K562 (cell line): Measurements from ENCODE around the gene PLCB4. TPM values are rescaled to one million over a fixed set of nuclear protein-coding genes. Genes with fewer than 3 reads are reported as not detected.

Experiments used
- ATAC-seq: fragments of 200-7000 bp; cut with Tn5 transposase; 3 replicates; pipeline ENCODE4 v1.9.1; 2020; ENCODE audit warnings: moderate library complexity
- BruUV-seq: library from RNA; stranded (reverse); fragments of 400-500 nt; replicated peaks from 2 replicates; lab custom pipeline; 2021; lab: Mats Ljungman, UMichigan
- CTCF ChIA-PET: fragments of 300-600 bp; formaldehyde crosslinking; extraction: SDS; loops from one replicate; lab custom pipeline; 2021; ENCODE audit warnings: low intra/inter-chr PET ratio; lab: Yijun Ruan, JAX
- POLR2A ChIA-PET: fragments of 300-600, 350-650 bp; sonication (Branson Sonifier 250); formaldehyde crosslinking; extraction: SDS; loops from one replicate; lab custom pipeline; 2021; ENCODE audit warnings: antibody characterized with exemption, inconsistent platforms; lab: Yijun Ruan, JAX
- DNase-seq, 4 experiments: peaks; one replicate each; pipeline versions ENCODE4 v3.0.0 to v3.0.0-alpha.2; 2011 to 2018; ENCODE audit warnings: low spot score in 3 of 4, mixed read lengths in 3 of 4; ENCODE audit errors: extremely low read depth in 1 of 4
- FAIRE-seq: peaks from 2 replicates; lab custom pipeline; 2011; peaks lifted over from hg19 to GRCh38; lab: Jason Lieb, UNC
- H2AFZ ChIP-seq: 2 replicates; pipeline ENCODE4 v1.6.0; 2011; ENCODE audit warnings: low read depth, low read length, control low read depth, inconsistent platforms
- H3K27ac ChIP-seq: fragments of 200-600 bp; 3 replicates; pipeline ENCODE4 v1.8.0; 2011; ENCODE audit warnings: low read depth, mild to moderate bottlenecking, control low read depth, inconsistent platforms, low read length, moderate library complexity, mixed read lengths; ENCODE audit errors: extremely low read depth
- H3K27me3 ChIP-seq, 2 experiments: fragments of 300-600 bp in 1 of 2; 2 replicates in 1 of 2; 3 replicates in 1 of 2; pipeline versions ENCODE4 v1.6.0 to v1.8.0; 2011; ENCODE audit warnings: inconsistent platforms in 2 of 2, low read length in 2 of 2, mild to moderate bottlenecking in 1 of 2, mixed read lengths in 1 of 2, moderate library complexity in 1 of 2; ENCODE audit not compliant: control insufficient read depth in 2 of 2, insufficient read depth in 2 of 2
- H3K36me3 ChIP-seq: fragments of 300-600 bp; 3 replicates; pipeline ENCODE4 v1.8.0; 2011; ENCODE audit warnings: mild to moderate bottlenecking, low read length, inconsistent platforms; ENCODE audit not compliant: control insufficient read depth, insufficient read depth
- H3K4me1 ChIP-seq, 2 experiments: fragments of 200-600 bp in 1 of 2; replicated peaks in 1 of 2; 2 replicates in 1 of 2; 3 replicates in 1 of 2; pipeline versions ENCODE4 v1.5.1 to v1.8.0; 2011; ENCODE audit warnings: inconsistent platforms in 2 of 2, low read length in 2 of 2, mild to moderate bottlenecking in 1 of 2, mixed read lengths in 1 of 2, moderate library complexity in 1 of 2; ENCODE audit not compliant: control insufficient read depth in 2 of 2, insufficient read depth in 2 of 2
- H3K4me2 ChIP-seq: 2 replicates; pipeline ENCODE4 v1.6.1; 2011; ENCODE audit warnings: low read length, control low read depth, inconsistent platforms, mixed read lengths; ENCODE audit not compliant: insufficient read depth
- H3K4me3 ChIP-seq: fragments of 200-600 bp; sonication (generic), shearing (Covaris generic); 2 replicates; pipeline ENCODE4 v1.5.1; 2016; ENCODE audit warnings: control low read depth, inconsistent platforms
- H3K79me2 ChIP-seq: fragments of 200-600 bp; 3 replicates; pipeline ENCODE4 v1.8.0; 2011; ENCODE audit warnings: low read length, inconsistent platforms; ENCODE audit not compliant: control insufficient read depth, insufficient read depth
- H3K9ac ChIP-seq, 2 experiments: 2 replicates each; pipeline versions ENCODE4 v1.6.0 to v1.6.1; 2011; ENCODE audit warnings: low read depth in 2 of 2, low read length in 2 of 2, control low read depth in 1 of 2, inconsistent platforms in 1 of 2, mild to moderate bottlenecking in 1 of 2, mixed read lengths in 1 of 2; ENCODE audit not compliant: insufficient read depth in 1 of 2
- H3K9me1 ChIP-seq: one replicate; pipeline ENCODE4 v1.6.0; 2011; ENCODE audit warnings: inconsistent platforms, mild to moderate bottlenecking, low read length, moderate library complexity; ENCODE audit not compliant: control insufficient read depth, insufficient read depth
- H3K9me3 ChIP-seq: replicated peaks from 2 replicates; pipeline ENCODE4 v1.5.1; 2011; ENCODE audit warnings: low read depth, low read length, inconsistent platforms; ENCODE audit not compliant: control insufficient read depth, insufficient read depth
- H4K20me1 ChIP-seq: replicated peaks from 2 replicates; pipeline ENCODE4 v1.6.1; 2011; ENCODE audit warnings: low read length, inconsistent platforms, mixed read lengths; ENCODE audit not compliant: control insufficient read depth, insufficient read depth
- ATF3 ChIP-seq, 2 experiments: fragments of 450-650 bp in 1 of 2; sonication (generic) in 1 of 2; formaldehyde crosslinking in 1 of 2; IDR thresholded peaks in 1 of 2; conservative IDR thresholded peaks in 1 of 2; 2 replicates each; pipeline versions ENCODE4 v1.6.1 to v1.8.1; 2016 to 2023; ENCODE audit warnings: mild to moderate bottlenecking in 2 of 2, moderate library complexity in 2 of 2, inconsistent platforms in 1 of 2, missing genetic modification reagents in 1 of 2
- CHD4 ChIP-seq: fragments of 200-600 bp; sonication (generic); IDR thresholded peaks from 3 replicates; pipeline ENCODE4 v1.6.1; 2012; ENCODE audit warnings: low read depth, mild to moderate bottlenecking, mixed read lengths, low read length, inconsistent platforms; ENCODE audit not compliant: insufficient read depth, insufficient replicate concordance, poor library complexity, severe bottlenecking
- EZH2 ChIP-seq: IDR thresholded peaks from 2 replicates; pipeline ENCODE4 v1.6.1; 2012; ENCODE audit warnings: low read depth, mild to moderate bottlenecking, inconsistent platforms, low read length, borderline replicate concordance
- HDAC6 ChIP-seq: IDR thresholded peaks from 2 replicates; pipeline ENCODE4 v1.6.1; 2012; ENCODE audit warnings: low read depth, mild to moderate bottlenecking, control low read depth, inconsistent platforms, low read length, moderate library complexity
- JUND ChIP-seq, 2 experiments: IDR thresholded peaks; 2 replicates in 1 of 2; 3 replicates in 1 of 2; pipeline ENCODE4 v1.6.1; 2011; ENCODE audit warnings: borderline replicate concordance in 2 of 2, low read depth in 2 of 2, low read length in 2 of 2, improper control_type of control experiment in 1 of 2, missing biosample characterization in 1 of 2, missing genetic modification characterization in 1 of 2, missing genetic modification reagents in 1 of 2
- PTBP1 ChIP-seq: fragments of 200-400 bp; formaldehyde crosslinking; IDR thresholded peaks from 2 replicates; pipeline ENCODE4 v1.6.1; 2017; ENCODE audit warnings: low read depth, low read length
- ZNF764 ChIP-seq: fragments of 250-450 bp; sonication (Bioruptor Pico); IDR thresholded peaks from 2 replicates; pipeline ENCODE4 v1.4.0; 2020; ENCODE audit warnings: low read depth, mild to moderate bottlenecking, moderate library complexity
- WGBS: fragments of 100-300 bp; shearing (Covaris generic); methylation state at CpG from one replicate; pipeline ENCODE4 v1.1.6; 2016; ENCODE audit warnings: low coverage, mixed read lengths; ENCODE audit not compliant: insufficient coverage; ENCODE audit errors: missing lambda C conversion rate; 5-methylcytosine and 5-hydroxymethylcytosine counted together
- in situ Hi-C: fragments of 300-500 bp; cut with MboI; formaldehyde crosslinking; loops from 4 replicates; pipeline ENCODE4 v1.15.0; 2018; ENCODE audit warnings: inconsistent platforms, mixed read lengths
- intact Hi-C: fragments of 100-400 bp; cut with micrococcal nuclease; formaldehyde crosslinking; loops from 2 replicates; pipeline ENCODE4 v1.14.2; 2022
- polyA plus RNA-seq, 8 experiments: library from polyadenylated mRNA; depleted of rRNA in 4 of 8; stranded (reverse) in 5 of 8; unstranded in 3 of 8; fragments of >200 nt; fragmentation: Nextera tagmentation in 2 of 8; fragmentation: Illumina TruSeq in 1 of 8; extraction: Ambion mirVana in 2 of 8; extraction: Trizol in 1 of 8; gene quantifications; 2 replicates each; pipeline versions ENCODE4 v1.2.1 to v1.2.3, GENCODE V29; 2011 to 2014; ENCODE audit warnings: inconsistent platforms in 1 of 8, missing spikeins in 1 of 8
- total RNA-seq, 7 experiments: library from RNA; depleted of rRNA in 6 of 7; stranded (reverse); fragments of >200 nt in 6 of 7; fragmentation: Illumina TruSeq in 2 of 7; extraction: Trizol in 2 of 7; gene quantifications; 2 replicates each; pipeline versions ENCODE4 v1.2.1 to v1.2.3, GENCODE V29; 2011 to 2021; ENCODE audit warnings: low replicate concordance in 1 of 7

The PLCB4 gene
- total and polyA plus RNA-seq, 9 of the 15 experiments (the other 6 are each of a cell fraction or from before 2014, with no cell fraction given), result 0.20 to 2.9 (median 0.52) TPM

- ChIA-PET POLR2A (no interaction called here), CTCF (no interaction called here)
- no peak overlapping the region for H3K27ac ChIP-seq
- BruUV-seq, result no TSS peak
- no peak for ATAC-seq
- no peaks in the 10 kb centered on the region for H3K79me2 ChIP-seq
- H3K27me3 ChIP-seq, result peaks cover 0 to 5% of the 10 kb centered on the region in 2 experiments; a peak in 1 of 5 replicates
- no peak overlapping the region for H2AFZ ChIP-seq
- no peak overlapping the region for H3K9ac ChIP-seq
- DNase-seq, result no peak
- no peak for FAIRE-seq
- no peaks in the 10 kb centered on the region for H3K4me1 ChIP-seq
- WGBS, result 0% methylated on average over 2 of the region's 2 CpGs
- no peaks in the 10 kb centered on the region for H4K20me1 ChIP-seq
- H3K36me3 ChIP-seq, result no peaks in the 10 kb centered on the region
- no peaks in the 10 kb centered on the region for H3K9me1 ChIP-seq
- H3K9me3 ChIP-seq, result no peaks in the 10 kb centered on the region
- in situ Hi-C loops (no loop called here), intact Hi-C loops (no loop called here)
- H3K4me2 ChIP-seq, result no peak overlapping the region
- TF ChIP-seq ZNF764 (CRISPR knock-in tag), result no peak
- TF ChIP-seq HDAC6, result no peak
- TF ChIP-seq CHD4, result no peak
- TF ChIP-seq, all 486 proteins: peak for 0
- H3K4me3 ChIP-seq, result no peak overlapping the region
These were observed 432.6 kb downstream of the PLCB4 start for GRCh38 chr20:9501473-9501872.

- TF ChIP-seq ATF3 (IDR thresholded peaks at IDR 0.05) (no peak), ATF3 (CRISPR knock-in tag; conservative IDR thresholded peaks at IDR 0.05) (no peak), PTBP1 (no peak), EZH2 (no peak), JUND (IDR thresholded peaks at IDR 0.05; ENCODE audit: borderline replicate concordance, low read depth, low read length) (no peak), JUND (tag; IDR thresholded peaks at IDR 0.05; ENCODE audit: borderline replicate concordance, low read depth, low read length) (no peak)
- no peak overlapping the region for H3K4me2 ChIP-seq
- H2AFZ ChIP-seq, result no peak overlapping the region
- CTCF ChIA-PET, result no interaction called here
- no peaks in the 10 kb centered on the region for H3K4me1 ChIP-seq
- H4K20me1 ChIP-seq, result no peaks in the 10 kb centered on the region
- in situ Hi-C loops (no loop called here), intact Hi-C loops (no loop called here)
- DNase-seq (peak in 1 of 4 experiments; percentile 4), FAIRE-seq (no peak), ATAC-seq (no peak)
- H3K27ac ChIP-seq, result no peak overlapping the region
- no peak overlapping the region for H3K9ac ChIP-seq
- no peaks in the 10 kb centered on the region for H3K36me3 ChIP-seq
- no peaks in the 10 kb centered on the region for H3K9me3 ChIP-seq
- 1% methylated on average over 9 of the region's 9 CpGs for WGBS
- POLR2A ChIA-PET, result no interaction called here
- no TSS peak for BruUV-seq
- no peak overlapping the region for H3K4me3 ChIP-seq
- no peaks in the 10 kb centered on the region for H3K9me1 ChIP-seq
- H3K79me2 ChIP-seq, result no peaks in the 10 kb centered on the region
- H3K27me3 ChIP-seq, result peaks cover 0 to 18% of the 10 kb centered on the region in 2 experiments; a peak in 2 of 5 replicates
These were observed 434.8 kb downstream of the PLCB4 start for GRCh38 chr20:9503526-9504245.
